RKO (cell line): ENCODE data around the gene MAD1L1.

Experiments used
- DNase-seq: peaks from one replicate; pipeline ENCODE4 v3.0.0-alpha.2; 2016; ENCODE audit warnings: low spot score

MAD1L1 gene

GRCh38 chr7:2200584-2200980, 32.2 kb downstream of the MAD1L1 start:
- DNase-seq: no peak

- DNase-seq: no peak
Measured at GRCh38 chr7:2199956-2200583, 32.7 kb downstream of the MAD1L1 start.

- DNase-seq: no peak
Measured at GRCh38 chr7:2199528-2199927, 33.2 kb downstream of the MAD1L1 start.

- no peak for DNase-seq
Measured at GRCh38 chr7:2198760-2199159, 34.0 kb downstream of the MAD1L1 start.

GRCh38 chr7:2198206-2198605, 34.5 kb downstream of the MAD1L1 start:
- no peak for DNase-seq

GRCh38 chr7:2197436-2198155, 35.1 kb downstream of the MAD1L1 start:
- DNase-seq: no peak

- no peak for DNase-seq
Measured at GRCh38 chr7:2196381-2197378, 36.1 kb downstream of the MAD1L1 start.

GRCh38 chr7:2195400-2196246, 37.1 kb downstream of the MAD1L1 start:
- no peak for DNase-seq

- DNase-seq: no peak
Measured at GRCh38 chr7:2193575-2194305, 39.0 kb downstream of the MAD1L1 start.

- no peak for DNase-seq
Measured at GRCh38 chr7:2192831-2193534, 39.8 kb downstream of the MAD1L1 start.

GRCh38 chr7:2191016-2191415, 41.7 kb downstream of the MAD1L1 start:
- no peak for DNase-seq

GRCh38 chr7:2190531-2190930, 42.2 kb downstream of the MAD1L1 start:
- DNase-seq: peak; percentile 60

- no peak for DNase-seq
Measured at GRCh38 chr7:2186166-2186565, 46.6 kb downstream of the MAD1L1 start.

- no peak for DNase-seq
Measured at GRCh38 chr7:2185715-2186114, 47.0 kb downstream of the MAD1L1 start.

- DNase-seq: no peak
Measured at GRCh38 chr7:2182461-2182860, 50.3 kb downstream of the MAD1L1 start.

- DNase-seq: no peak
Measured at GRCh38 chr7:2181077-2181854, 51.5 kb downstream of the MAD1L1 start.

GRCh38 chr7:2180081-2180480, 52.7 kb downstream of the MAD1L1 start:
- no peak for DNase-seq

- no peak for DNase-seq
Measured at GRCh38 chr7:2175514-2175913, 57.2 kb downstream of the MAD1L1 start.

GRCh38 chr7:2175091-2175490, 57.7 kb downstream of the MAD1L1 start:
- no peak for DNase-seq
